ENCODE data around the gene SNAI3. TPM values are rescaled to one million over a fixed set of nuclear protein-coding genes. Genes with fewer than 3 reads are reported as not detected.

SNAI3 gene
- total RNA-seq, 2 donors from 2014 or later: 0.27 TPM; not detected in 1

- Histone ChIP-seq H3K27me3 (replicated peaks; ENCODE audit: insufficient read depth) (no peaks in the 10 kb centered on the region), H3K4me1 (ENCODE audit: control insufficient read depth in 1 of 2, low read depth in 2 of 2) (no peaks in the 10 kb centered on the region), H3K4me3 (no peak overlapping the region), H3K9me3 (no peaks in the 10 kb centered on the region), H3K27ac (no peak overlapping the region), H3K36me3 (no peaks in the 10 kb centered on the region)
- TF ChIP-seq CTCF (IDR thresholded peaks at IDR 0.05): no peak
- DNase-seq (ENCODE audit: low spot score) (no peak), ATAC-seq (ENCODE audit: insufficient number of reproducible peaks, low FRiP score, low read depth) (no peak)
Observed at GRCh38 chr16:88678224-88678979, 7.9 kb downstream of the SNAI3 start.

DNA sequence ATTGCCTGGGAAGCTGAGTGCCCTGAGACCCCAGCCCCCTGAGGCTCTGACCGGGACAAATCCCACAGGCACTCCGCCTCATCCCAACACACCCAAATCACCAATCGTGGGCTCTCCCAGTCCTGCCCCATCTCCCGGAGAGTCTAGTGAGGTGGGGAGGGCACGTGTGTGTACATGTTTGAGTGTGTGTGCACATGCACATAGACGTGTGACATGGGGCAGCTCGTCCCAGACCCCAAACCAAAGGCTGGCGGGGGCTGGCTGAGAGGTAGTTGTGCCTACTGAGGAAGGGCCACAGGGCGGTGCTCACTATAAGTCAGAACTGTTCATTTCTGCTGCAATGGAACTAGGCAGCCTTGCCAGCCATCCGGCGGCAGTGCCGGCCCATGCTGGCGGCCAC, 8.6 kb downstream of the SNAI3 start:
- no peak for ATAC-seq (ENCODE audit: insufficient number of reproducible peaks, low FRiP score, low read depth)
- no peak for TF ChIP-seq CTCF (IDR thresholded peaks at IDR 0.05)
- no peaks in the 10 kb centered on the region for H3K9me3 ChIP-seq
- DNase-seq (ENCODE audit: low spot score): no peak
- no peaks in the 10 kb centered on the region for H3K27me3 ChIP-seq (replicated peaks; ENCODE audit: insufficient read depth)
- no peaks in the 10 kb centered on the region for H3K4me1 ChIP-seq (ENCODE audit: control insufficient read depth in 1 of 2, low read depth in 2 of 2)
- H3K4me3 ChIP-seq: no peak overlapping the region
- no peak overlapping the region for H3K27ac ChIP-seq
- H3K36me3 ChIP-seq: no peaks in the 10 kb centered on the region

DNA sequence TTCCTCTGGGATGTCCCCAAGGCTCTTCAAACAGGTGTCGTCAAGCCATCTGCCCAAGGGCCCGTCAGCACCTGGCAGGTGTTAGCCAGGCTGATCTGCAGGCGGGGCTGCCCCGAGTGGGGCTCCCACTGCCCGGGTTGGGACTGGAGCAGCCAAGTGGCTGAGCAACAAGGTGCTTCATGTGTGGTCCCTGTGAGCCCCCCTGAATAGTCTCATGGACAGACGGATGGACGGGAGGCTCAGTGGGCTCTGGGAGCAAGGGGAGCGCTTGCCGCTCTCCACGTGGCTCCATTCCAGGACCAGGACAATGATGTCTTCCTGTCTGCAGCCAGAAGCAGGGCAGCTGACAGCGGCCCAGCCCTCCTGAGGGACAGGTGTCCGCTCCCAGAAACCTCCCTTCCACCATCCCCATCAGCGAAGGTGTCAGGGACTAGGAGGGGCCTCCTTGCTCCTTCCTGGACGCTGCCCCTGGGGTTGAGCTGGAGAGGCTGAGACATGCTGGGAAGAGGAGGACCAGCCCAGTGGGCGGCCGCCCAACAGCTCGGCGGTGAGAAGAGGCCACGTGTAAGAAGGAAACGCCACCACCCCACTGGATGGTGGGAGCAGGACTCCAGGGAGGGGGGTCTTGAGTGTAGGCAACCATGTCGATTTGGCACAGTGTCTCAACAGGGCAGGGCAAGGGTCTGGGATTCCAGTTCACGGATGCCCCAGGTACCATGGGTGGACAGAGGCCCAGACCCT, 9.6 kb downstream of the SNAI3 start:
- H3K9me3 ChIP-seq: no peaks in the 10 kb centered on the region
- no peaks in the 10 kb centered on the region for H3K36me3 ChIP-seq
- ATAC-seq (ENCODE audit: insufficient number of reproducible peaks, low FRiP score, low read depth) (no peak), DNase-seq (ENCODE audit: low spot score) (no peak)
- no peaks in the 10 kb centered on the region for H3K27me3 ChIP-seq (replicated peaks; ENCODE audit: insufficient read depth)
- no peak for TF ChIP-seq CTCF (IDR thresholded peaks at IDR 0.05)
- no peak overlapping the region for H3K27ac ChIP-seq
- H3K4me1 ChIP-seq (ENCODE audit: control insufficient read depth in 1 of 2, low read depth in 2 of 2): no peaks in the 10 kb centered on the region
- no peak overlapping the region for H3K4me3 ChIP-seq

GRCh38 chr16:88673716-88674379, 12.5 kb downstream of the SNAI3 start:
- no peaks in the 10 kb centered on the region for H3K4me1 ChIP-seq (ENCODE audit: control insufficient read depth in 1 of 2, low read depth in 2 of 2)
- no peak for DNase-seq (ENCODE audit: low spot score)
- no peaks in the 10 kb centered on the region for H3K36me3 ChIP-seq
- no peak for TF ChIP-seq CTCF (IDR thresholded peaks at IDR 0.05)
- no peaks in the 10 kb centered on the region for H3K9me3 ChIP-seq
- no peak overlapping the region for H3K4me3 ChIP-seq
- no peaks in the 10 kb centered on the region for H3K27me3 ChIP-seq (replicated peaks; ENCODE audit: insufficient read depth)
- H3K27ac ChIP-seq: no peak overlapping the region
- ATAC-seq (ENCODE audit: insufficient number of reproducible peaks, low FRiP score, low read depth): no peak

GRCh38 chr16:88672776-88673175, 13.5 kb downstream of the SNAI3 start:
- Histone ChIP-seq H3K27ac (no peak overlapping the region), H3K4me1 (ENCODE audit: control insufficient read depth in 1 of 2, low read depth in 2 of 2) (no peaks in the 10 kb centered on the region), H3K4me3 (no peak overlapping the region), H3K27me3 (replicated peaks; ENCODE audit: insufficient read depth) (no peaks in the 10 kb centered on the region), H3K36me3 (no peaks in the 10 kb centered on the region), H3K9me3 (no peaks in the 10 kb centered on the region)
- ATAC-seq (ENCODE audit: insufficient number of reproducible peaks, low FRiP score, low read depth): no peak
- DNase-seq (ENCODE audit: low spot score): no peak
- TF ChIP-seq CTCF (IDR thresholded peaks at IDR 0.05): no peak
